ENCODE data around the gene ATP11B. TPM values are rescaled to one million over a fixed set of nuclear protein-coding genes. Genes with fewer than 3 reads are reported as not detected.

The ATP11B gene
- total RNA-seq, 2 experiments from 2014 or later = 93.9 to 96.0 TPM

- no peaks in the 10 kb centered on the region for H3K4me1 Mint-ChIP-seq (ENCODE audit: low read depth)
- ChIA-PET POLR2A (no interaction called here), CTCF (no interaction called here)
- intact Hi-C loops (cut with micrococcal nuclease) = no loop called here
- H3K9me3 Mint-ChIP-seq = no peaks in the 10 kb centered on the region
- H3K4me3 Mint-ChIP-seq = no peak overlapping the region
- no peak overlapping the region for H3K27ac Mint-ChIP-seq
- peaks cover 14% of the 10 kb centered on the region for H3K27me3 Mint-ChIP-seq
- no peak for DNase-seq
- H3K36me3 Mint-ChIP-seq = no peaks in the 10 kb centered on the region
Observed at GRCh38 chr3:182785142-182785541, 8.2 kb upstream of the ATP11B start.

DNA sequence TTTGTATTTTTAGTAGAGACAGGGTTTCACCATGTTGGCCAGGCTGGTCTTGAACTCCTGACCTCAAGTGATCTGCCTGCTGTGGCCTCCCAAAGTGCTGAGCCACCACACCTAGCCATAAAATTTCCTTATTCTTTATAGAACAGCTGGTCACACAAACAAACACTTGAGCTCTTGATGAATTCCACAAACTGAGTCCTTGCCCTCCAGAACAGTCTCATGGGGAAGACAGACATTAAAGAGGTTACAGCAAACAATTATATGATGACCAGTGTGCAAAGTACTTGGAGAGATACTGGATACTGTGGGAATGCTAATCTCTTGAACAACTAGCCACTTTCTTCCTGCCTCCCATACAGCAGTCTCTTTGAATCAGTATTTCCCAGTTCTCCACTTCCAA, 7.5 kb upstream of the ATP11B start:
- no peak overlapping the region for H3K27ac Mint-ChIP-seq
- H3K36me3 Mint-ChIP-seq = no peaks in the 10 kb centered on the region
- no peaks in the 10 kb centered on the region for H3K4me1 Mint-ChIP-seq (ENCODE audit: low read depth)
- H3K27me3 Mint-ChIP-seq = peaks cover 13% of the 10 kb centered on the region
- ChIA-PET POLR2A (interaction anchor here (0.5 kb wide), 1 partner anchor 8 kb away, joined by 3 read pairs; no protein-coding TSS in a partner anchor), CTCF (no interaction called here)
- H3K4me3 Mint-ChIP-seq = no peak overlapping the region
- no peak for DNase-seq
- intact Hi-C loops (cut with micrococcal nuclease) = no loop called here
- no peaks in the 10 kb centered on the region for H3K9me3 Mint-ChIP-seq

- intact Hi-C loops (cut with micrococcal nuclease) = no loop called here
- DNase-seq = no peak
- H3K4me3 Mint-ChIP-seq = no peak overlapping the region
- H3K9me3 Mint-ChIP-seq = no peaks in the 10 kb centered on the region
- CTCF ChIA-PET = no interaction called here
- H3K4me1 Mint-ChIP-seq (ENCODE audit: low read depth) = no peaks in the 10 kb centered on the region
- H3K27ac Mint-ChIP-seq = no peak overlapping the region
- H3K36me3 Mint-ChIP-seq = no peaks in the 10 kb centered on the region
- POLR2A ChIA-PET = no interaction called here
- peaks cover 12% of the 10 kb centered on the region for H3K27me3 Mint-ChIP-seq
Observed at GRCh38 chr3:182786564-182787196, 6.6 kb upstream of the ATP11B start.

GRCh38 chr3:182787302-182788036, 5.8 kb upstream of the ATP11B start:
- H3K4me3 Mint-ChIP-seq = no peak overlapping the region
- no peaks in the 10 kb centered on the region for H3K36me3 Mint-ChIP-seq
- H3K9me3 Mint-ChIP-seq = no peaks in the 10 kb centered on the region
- no peak for DNase-seq
- H3K4me1 Mint-ChIP-seq (ENCODE audit: low read depth) = peaks cover 1% of the 10 kb centered on the region
- H3K27ac Mint-ChIP-seq = no peak overlapping the region
- ChIA-PET POLR2A (no interaction called here), CTCF (no interaction called here)
- H3K27me3 Mint-ChIP-seq = peaks cover 12% of the 10 kb centered on the region
- intact Hi-C loops (cut with micrococcal nuclease) = no loop called here

DNA sequence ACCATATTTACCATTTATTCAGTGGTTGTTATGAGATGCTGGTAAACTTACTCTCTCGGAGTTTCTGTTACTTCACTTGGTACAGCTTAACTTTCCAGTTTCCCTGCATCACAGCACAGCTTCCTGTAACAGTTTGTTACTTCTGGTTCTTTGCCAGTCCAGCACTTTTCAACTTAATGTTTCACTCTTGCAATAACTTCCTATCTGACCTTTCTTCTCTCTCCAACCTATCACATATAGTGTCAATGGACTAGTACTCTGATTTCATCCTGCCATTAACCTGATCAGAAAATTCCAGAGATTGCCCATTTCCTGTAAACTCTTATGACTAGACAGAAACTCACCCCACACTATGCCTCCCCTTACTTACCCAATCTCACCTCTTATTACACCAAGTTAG, 3.9 kb upstream of the ATP11B start:
- POLR2A ChIA-PET = interaction anchor here (0.5 kb wide), 1 partner anchor 66 kb away, joined by 3 read pairs; no protein-coding TSS in a partner anchor
- no peak overlapping the region for H3K27ac Mint-ChIP-seq
- H3K27me3 Mint-ChIP-seq = peaks cover 12% of the 10 kb centered on the region
- DNase-seq = no peak
- peaks cover 4% of the 10 kb centered on the region for H3K4me1 Mint-ChIP-seq (ENCODE audit: low read depth)
- no peaks in the 10 kb centered on the region for H3K9me3 Mint-ChIP-seq
- intact Hi-C loops (cut with micrococcal nuclease) = no loop called here
- no peak overlapping the region for H3K4me3 Mint-ChIP-seq
- H3K36me3 Mint-ChIP-seq = no peaks in the 10 kb centered on the region
- CTCF ChIA-PET = interaction anchor here (1.0 to 1.3 kb wide), 3 partner anchors 75 to 78 kb away, joined by 3 to 6 read pairs (median 4); no protein-coding TSS in a partner anchor

- intact Hi-C loops (cut with micrococcal nuclease) = loop anchor here (5.0 to 10.0 kb wide), 5 partner anchors 78 to 1076 kb away; partner anchors contain the start of genes KLHL24, MCCC1 and SOX2
- Mint-ChIP-seq H3K4me1 (ENCODE audit: low read depth) (peaks cover 6% of the 10 kb centered on the region), H3K4me3 (no peak overlapping the region), H3K27me3 (peaks cover 10% of the 10 kb centered on the region), H3K36me3 (no peaks in the 10 kb centered on the region), H3K27ac (no peak overlapping the region), H3K9me3 (no peaks in the 10 kb centered on the region)
- DNase-seq = no peak
- ChIA-PET POLR2A (no interaction called here), CTCF (interaction anchor here (1.3 kb wide), 1 partner anchor 76 kb away, joined by 4 read pairs; no protein-coding TSS in a partner anchor)
Observed at GRCh38 chr3:182790612-182791011, 2.7 kb upstream of the ATP11B start.

GRCh38 chr3:182793663-182794454, 555 bp downstream of the ATP11B start:
- peaks cover 2% of the 10 kb centered on the region for H3K27me3 Mint-ChIP-seq
- no peaks in the 10 kb centered on the region for H3K9me3 Mint-ChIP-seq
- peak overlapping the region; percentile 94 for H3K27ac Mint-ChIP-seq
- intact Hi-C loops (cut with micrococcal nuclease) = loop anchor here (5.0 to 10.0 kb wide), 5 partner anchors 82 to 1079 kb away; partner anchors contain the start of genes KLHL24, MCCC1 and SOX2
- peak overlapping the region; percentile 86 for H3K4me3 Mint-ChIP-seq
- peak; percentile 68 for DNase-seq
- POLR2A ChIA-PET = interaction anchor here (0.6 to 1.3 kb wide), 4 partner anchors 8 to 305 kb away, joined by 3 to 7 read pairs (median 3); no protein-coding TSS in a partner anchor
- peaks cover 29% of the 10 kb centered on the region for H3K4me1 Mint-ChIP-seq (ENCODE audit: low read depth)
- H3K36me3 Mint-ChIP-seq = peaks cover 6% of the 10 kb centered on the region
- CTCF ChIA-PET = interaction anchor here (0.8 to 2.2 kb wide), 3 partner anchors 43 to 79 kb away, joined by 3 to 9 read pairs (median 6); no protein-coding TSS in a partner anchor

DNA sequence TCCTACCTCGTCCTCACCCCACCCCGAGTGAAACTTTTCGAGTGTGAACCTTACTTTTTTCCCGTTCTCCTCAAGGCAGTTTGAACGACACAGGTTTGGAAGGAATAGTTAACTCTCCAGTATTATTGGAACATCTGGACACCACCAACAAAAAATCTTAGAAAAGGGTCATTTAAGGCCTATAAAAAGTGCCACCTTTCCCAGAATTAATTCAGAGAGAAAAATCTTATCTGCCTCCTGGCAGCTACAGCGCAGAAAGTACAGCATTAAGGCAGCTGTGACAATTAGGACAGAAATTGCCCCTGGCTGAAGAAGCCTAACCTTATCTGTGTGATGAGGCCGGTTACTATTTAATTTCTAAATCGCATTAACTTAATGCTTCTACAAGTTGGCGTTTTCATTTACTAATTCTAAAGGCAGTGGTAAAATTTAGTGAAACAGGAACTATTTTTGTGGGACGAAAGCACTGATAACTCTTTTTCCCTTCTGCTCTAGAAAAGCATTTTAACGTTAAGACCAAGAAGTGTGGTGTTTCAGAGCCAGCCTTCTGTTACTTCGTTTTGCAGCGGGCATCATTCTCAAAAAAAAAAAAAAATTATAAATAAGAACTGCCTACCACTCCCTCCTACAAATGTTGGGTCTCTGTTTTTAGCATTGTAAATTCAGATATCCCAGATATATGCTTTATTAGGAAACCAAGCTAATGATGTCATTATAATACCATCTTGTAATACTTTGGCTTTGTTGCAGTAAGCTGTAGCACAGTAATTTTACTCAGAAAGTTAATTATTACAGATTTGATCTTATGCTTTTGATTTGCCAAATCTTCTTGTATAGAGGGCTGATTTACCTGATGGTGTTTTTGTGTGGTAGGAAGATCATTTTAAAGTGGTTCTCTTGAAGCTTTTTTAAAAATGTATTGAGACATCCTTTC, 1.4 kb downstream of the ATP11B start:
- Mint-ChIP-seq H3K4me3 (peak overlapping the region; percentile 86), H3K36me3 (peaks cover 6% of the 10 kb centered on the region), H3K9me3 (no peaks in the 10 kb centered on the region), H3K27ac (peak overlapping the region; percentile 94), H3K27me3 (no peaks in the 10 kb centered on the region), H3K4me1 (ENCODE audit: low read depth) (peaks cover 33% of the 10 kb centered on the region)
- ChIA-PET CTCF (interaction anchor here (0.7 to 2.2 kb wide), 3 partner anchors 12 to 81 kb away, joined by 3 to 6 read pairs (median 3); no protein-coding TSS in a partner anchor), POLR2A (interaction anchor here (0.6 to 1.3 kb wide), 6 partner anchors 9 to 304 kb away, joined by 3 to 7 read pairs (median 4); no protein-coding TSS in a partner anchor)
- intact Hi-C loops (cut with micrococcal nuclease) = loop anchor here (5.0 to 10.0 kb wide), 6 partner anchors 82 to 1080 kb away; partner anchors contain the start of genes KLHL24, MCCC1 and SOX2
- DNase-seq = no peak

DNA sequence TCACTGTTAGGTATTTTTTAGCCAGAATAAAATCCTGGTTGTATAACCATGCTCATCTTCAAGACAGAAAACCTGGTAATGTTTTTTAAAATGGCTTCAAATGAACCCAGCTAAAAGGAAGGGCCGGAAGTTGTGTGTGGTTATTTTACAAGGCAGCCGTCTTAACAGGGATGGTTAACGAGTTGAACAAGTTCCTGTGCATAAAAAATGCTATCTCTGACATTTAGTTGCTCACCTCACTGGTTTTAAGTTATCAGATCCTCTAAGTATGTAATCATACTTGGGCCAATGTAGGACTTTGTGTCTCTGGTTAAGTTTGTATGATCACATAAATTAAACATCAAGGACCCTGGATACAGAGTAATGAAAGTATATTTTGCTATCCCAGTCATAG, 2.1 kb downstream of the ATP11B start:
- peak overlapping the region; percentile 86 for H3K4me3 Mint-ChIP-seq
- intact Hi-C loops (cut with micrococcal nuclease) = loop anchor here (5.0 to 10.0 kb wide), 2 partner anchors 172 to 1081 kb away; partner anchors contain the start of gene SOX2
- no peaks in the 10 kb centered on the region for H3K27me3 Mint-ChIP-seq
- ChIA-PET POLR2A (interaction anchor here (0.6 to 1.3 kb wide), 3 partner anchors 173 to 303 kb away, joined by 5 to 7 read pairs (median 5); no protein-coding TSS in a partner anchor), CTCF (interaction anchor here (0.7 to 2.2 kb wide), 3 partner anchors 11 to 82 kb away, joined by 3 to 6 read pairs (median 3); no protein-coding TSS in a partner anchor)
- peak overlapping the region; percentile 94 for H3K27ac Mint-ChIP-seq
- H3K4me1 Mint-ChIP-seq (ENCODE audit: low read depth) = peaks cover 33% of the 10 kb centered on the region
- H3K9me3 Mint-ChIP-seq = no peaks in the 10 kb centered on the region
- DNase-seq = peak; percentile 56
- peaks cover 6% of the 10 kb centered on the region for H3K36me3 Mint-ChIP-seq

DNA sequence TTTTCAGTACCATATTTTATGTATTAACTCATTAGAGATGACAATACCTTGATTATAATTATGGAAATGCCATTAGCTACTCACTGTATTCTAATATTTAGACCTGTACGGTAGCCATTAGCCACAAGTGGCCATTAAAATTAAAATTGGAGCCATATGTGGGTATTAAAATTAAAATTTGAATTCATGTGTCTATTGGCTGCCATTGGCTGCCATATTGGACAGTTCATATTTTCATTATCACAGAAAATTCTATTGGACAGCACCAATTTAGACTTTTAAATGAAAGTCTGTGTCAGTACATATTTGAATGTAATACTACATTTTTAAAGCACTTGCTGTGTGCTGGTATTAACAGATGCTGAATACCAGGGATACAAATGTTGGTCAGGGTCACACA, 3.0 kb downstream of the ATP11B start:
- Mint-ChIP-seq H3K27me3 (no peaks in the 10 kb centered on the region), H3K4me3 (no peak overlapping the region), H3K4me1 (ENCODE audit: low read depth) (peaks cover 36% of the 10 kb centered on the region), H3K27ac (peak overlapping the region; percentile 33), H3K36me3 (peaks cover 6% of the 10 kb centered on the region), H3K9me3 (no peaks in the 10 kb centered on the region)
- DNase-seq = no peak
- ChIA-PET POLR2A (no interaction called here), CTCF (no interaction called here)
- intact Hi-C loops (cut with micrococcal nuclease) = loop anchor here (5.0 to 10.0 kb wide), 2 partner anchors 171 to 1082 kb away; partner anchors contain the start of gene SOX2

- H3K4me1 Mint-ChIP-seq (ENCODE audit: low read depth) = peaks cover 44% of the 10 kb centered on the region
Observed at GRCh38 chr3:182797876-182798275, 4.6 kb downstream of the ATP11B start.

More at GRCh38 chr3:182797876-182798275, 4.6 kb downstream of the ATP11B start:
- POLR2A ChIA-PET = no interaction called here
- CTCF ChIA-PET = no interaction called here
- no peak overlapping the region for H3K4me3 Mint-ChIP-seq
- intact Hi-C loops (cut with micrococcal nuclease) = loop anchor here (5.0 to 10.0 kb wide), 2 partner anchors 169 to 1083 kb away; partner anchors contain the start of gene SOX2
- no peak overlapping the region for H3K27ac Mint-ChIP-seq
- DNase-seq = no peak
- H3K27me3 Mint-ChIP-seq = no peaks in the 10 kb centered on the region
- H3K36me3 Mint-ChIP-seq = peaks cover 6% of the 10 kb centered on the region
- H3K9me3 Mint-ChIP-seq = no peaks in the 10 kb centered on the region
